HG03432 (cell line): Measurements from ENCODE around the gene ASS1.
"Not testable (repeated sequence)": the region's sequence is repeated elsewhere in the genome, so short reads cannot be mapped to it uniquely, and the experiment has no call there.

Source experiments
- ATAC-seq: cut with Tn5 transposase; IDR thresholded peaks from one replicate; pipeline ENCODE4 v1.9.1; 2021; ENCODE audit warnings: mild to moderate bottlenecking, moderate library complexity; ENCODE audit not compliant: unreplicated experiment

Gene ASS1

GRCh38 chr9:130444565-130445221 is at the start of gene ASS1:
Gene ASS1 (plus strand): TSS chr9:130444961. CDS start chr9:130452229, 7,268 bp downstream.
- ATAC-seq, result peak; percentile 44

DNA sequence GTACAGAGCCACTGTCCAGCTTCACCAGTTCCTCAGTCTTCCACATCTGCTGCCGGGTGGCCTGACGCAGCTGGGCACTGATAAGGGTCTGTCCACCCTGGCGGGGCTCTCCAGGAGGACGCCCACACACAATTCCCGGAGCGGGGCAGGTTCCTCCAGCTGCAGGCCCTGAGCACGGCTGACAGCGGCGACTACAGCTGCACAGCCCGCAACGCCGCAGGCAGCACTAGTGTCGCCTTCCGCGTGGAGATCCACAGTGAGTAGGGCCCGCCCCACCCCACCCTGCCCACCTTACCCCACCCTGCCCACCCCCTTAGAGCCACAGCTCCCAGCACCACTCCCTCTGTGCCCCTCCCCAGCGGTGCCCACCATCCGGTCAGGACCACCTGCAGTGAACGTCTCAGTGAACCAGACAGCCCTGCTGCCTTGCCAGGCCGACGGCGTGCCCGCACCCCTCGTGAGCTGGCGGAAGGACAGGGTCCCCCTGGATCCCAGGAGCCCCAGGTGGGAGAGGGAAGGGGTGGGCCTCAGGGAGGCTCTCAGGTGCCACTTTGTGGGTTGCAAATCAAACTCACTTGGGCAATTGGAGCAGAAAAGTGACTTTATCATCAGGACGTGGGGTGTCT is 48.8 kb upstream of the ASS1 start:
- ATAC-seq, result no peak

GRCh38 chr9:130396581-130396980 is 48.2 kb upstream of the ASS1 start:
- no peak for ATAC-seq

DNA sequence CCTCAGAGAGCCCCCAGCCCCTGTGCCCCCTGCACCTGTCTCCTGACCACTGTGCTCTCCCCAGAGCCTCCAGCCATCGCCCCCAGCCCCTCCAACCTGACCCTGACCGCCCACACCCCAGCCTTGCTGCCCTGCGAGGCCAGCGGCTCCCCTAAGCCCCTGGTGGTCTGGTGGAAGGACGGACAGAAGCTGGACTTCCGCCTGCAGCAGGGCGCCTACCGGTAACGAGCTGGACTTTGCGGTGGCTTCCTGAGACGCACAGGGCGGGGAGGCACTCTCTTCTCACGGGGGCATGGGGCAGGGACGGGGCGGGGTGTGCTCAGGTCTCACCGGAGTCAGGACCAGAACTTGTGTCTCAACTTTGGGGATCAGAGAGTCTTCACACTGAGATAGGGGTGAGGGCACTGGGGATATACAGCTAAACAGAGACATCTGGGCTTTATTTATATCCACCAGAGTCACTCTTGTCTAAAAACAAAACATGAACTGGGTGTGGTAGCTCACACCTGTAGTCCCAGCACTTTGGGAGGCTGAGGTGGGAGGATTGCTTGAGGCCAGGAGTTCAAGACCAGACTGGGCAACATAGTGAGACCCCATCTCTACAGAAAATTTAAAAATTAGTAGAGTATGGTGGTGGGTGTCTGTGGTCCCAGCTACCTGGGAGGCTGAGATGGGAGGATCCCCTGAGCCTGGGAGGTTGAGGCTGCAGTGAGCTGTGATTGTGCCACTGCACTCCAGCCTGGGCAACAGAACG is 46.1 kb upstream of the ASS1 start:
- ATAC-seq, result no peak

GRCh38 chr9:130399768-130400167 is 45.0 kb upstream of the ASS1 start:
- no peak for ATAC-seq

DNA sequence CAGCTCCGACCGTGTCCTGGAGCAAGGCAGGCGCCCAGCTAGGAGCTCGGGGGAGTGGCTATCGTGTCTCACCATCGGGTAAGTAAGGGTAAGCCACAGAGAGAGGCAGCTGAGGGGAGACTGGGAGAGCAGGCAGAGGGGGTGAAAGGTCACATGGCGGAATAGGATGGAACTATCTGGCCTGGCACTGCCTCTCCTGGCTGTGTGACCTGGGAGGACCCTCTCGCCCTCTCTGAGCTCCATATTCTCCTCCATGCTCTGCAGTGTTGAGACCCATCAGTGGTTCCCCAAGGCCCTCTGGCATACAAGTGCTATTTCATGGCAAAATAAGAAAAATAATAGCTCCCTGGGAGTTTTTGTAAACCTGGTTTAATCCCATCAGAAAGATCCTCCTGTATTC is 43.9 kb upstream of the ASS1 start:
- no peak for ATAC-seq

DNA sequence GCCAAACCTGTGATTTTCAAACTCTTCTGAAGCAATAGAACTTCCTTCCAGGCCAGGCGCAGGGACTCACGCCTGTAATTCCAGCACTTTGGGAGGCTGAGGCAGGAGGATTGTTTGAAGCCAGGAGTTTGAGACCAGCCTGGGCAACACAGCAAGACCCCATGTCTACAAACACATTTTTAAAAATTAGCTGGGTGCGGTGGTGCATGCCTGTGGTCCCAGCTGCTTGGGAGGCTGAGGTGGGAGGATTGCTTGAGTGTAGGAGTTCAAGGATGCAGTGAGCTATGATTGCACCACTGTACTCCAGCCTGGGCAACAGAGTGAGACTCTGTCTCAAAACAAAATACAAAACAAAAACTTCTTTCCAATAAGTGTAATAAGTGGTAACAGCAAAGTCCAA is 43.0 kb upstream of the ASS1 start:
- not testable (repeated sequence) for ATAC-seq

DNA sequence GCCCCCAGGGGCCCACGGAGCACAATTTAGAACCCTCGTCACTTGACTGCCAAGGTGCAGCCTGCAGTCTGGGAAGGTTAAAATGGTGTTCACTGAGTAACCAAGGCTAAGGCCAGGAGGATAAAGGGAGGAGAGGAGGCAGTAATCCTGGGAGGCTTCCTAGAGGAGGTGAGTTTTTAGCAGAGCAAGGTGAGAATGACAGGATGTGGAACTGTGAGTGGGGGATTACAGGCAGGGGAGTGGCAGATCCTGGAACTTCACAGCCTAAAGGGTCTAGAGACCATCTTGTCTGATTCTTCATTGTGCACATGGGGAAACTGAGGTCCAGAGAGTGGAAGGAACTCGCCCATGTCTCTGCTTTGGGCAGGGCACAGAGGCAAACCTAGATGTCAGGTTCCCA is 42.5 kb upstream of the ASS1 start:
- ATAC-seq, result no peak

DNA sequence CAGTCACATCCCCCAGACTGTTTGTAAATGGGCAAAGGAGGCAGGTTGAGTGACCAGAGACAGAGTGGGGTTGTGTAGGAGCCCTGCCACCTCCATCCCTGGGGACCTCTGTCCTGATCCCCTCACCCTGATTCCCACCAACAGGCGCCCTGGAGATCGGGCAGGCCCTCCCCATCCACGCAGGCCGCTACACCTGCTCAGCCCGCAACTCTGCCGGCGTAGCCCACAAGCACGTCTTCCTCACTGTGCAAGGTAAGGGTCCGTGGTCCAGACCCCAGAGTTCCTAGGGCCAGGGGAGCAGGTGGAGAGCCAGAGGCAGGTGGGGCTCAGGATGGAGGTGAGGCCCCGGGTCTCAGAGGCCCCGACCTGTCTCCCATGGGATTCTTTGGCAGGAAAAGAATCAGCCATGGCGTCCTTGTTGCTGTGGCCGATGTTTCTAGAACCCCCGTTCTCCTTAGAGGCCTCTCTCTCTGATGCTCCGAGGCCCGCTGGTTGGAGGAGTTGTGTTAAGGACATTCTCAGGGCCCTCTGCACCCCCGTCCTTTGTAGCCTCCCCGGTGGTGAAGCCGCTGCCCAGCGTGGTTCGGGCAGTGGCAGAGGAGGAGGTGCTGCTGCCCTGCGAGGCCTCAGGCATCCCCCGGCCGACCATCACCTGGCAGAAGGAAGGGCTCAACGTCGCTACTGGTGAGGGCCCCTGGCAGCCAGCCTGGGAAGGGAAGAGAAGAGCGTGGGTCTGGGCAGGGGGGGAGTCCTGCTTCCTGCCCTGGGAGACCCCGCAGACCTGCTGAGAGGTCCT is 41.9 kb upstream of the ASS1 start:
- no peak for ATAC-seq

DNA sequence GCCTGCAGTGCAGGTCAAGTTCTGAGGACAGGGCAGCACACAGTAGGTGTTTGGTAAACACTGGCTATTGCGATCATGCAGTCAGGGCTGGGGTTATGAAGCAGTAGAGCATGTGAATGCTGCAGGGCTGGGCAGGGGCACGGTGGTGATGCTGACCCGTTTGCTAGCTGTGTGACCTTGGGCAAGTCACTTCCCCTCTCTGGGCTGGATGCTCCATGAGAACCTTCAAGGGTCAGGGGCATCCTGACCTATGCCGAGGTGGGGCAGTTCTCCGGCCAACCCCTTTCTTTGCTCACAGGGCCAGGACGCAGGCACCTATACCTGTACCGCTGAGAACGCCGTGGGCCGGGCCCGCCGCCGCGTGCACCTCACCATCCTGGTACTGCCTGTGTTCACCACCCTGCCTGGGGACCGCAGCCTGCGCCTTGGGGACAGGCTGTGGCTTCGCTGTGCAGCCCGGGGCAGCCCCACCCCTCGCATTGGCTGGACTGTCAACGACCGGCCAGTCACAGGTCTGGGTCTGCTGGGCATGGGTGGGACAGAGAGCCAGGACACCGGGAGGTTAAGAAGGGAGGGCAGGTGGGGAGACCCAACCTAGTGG is 39.0 kb upstream of the ASS1 start:
- ATAC-seq, result no peak

DNA sequence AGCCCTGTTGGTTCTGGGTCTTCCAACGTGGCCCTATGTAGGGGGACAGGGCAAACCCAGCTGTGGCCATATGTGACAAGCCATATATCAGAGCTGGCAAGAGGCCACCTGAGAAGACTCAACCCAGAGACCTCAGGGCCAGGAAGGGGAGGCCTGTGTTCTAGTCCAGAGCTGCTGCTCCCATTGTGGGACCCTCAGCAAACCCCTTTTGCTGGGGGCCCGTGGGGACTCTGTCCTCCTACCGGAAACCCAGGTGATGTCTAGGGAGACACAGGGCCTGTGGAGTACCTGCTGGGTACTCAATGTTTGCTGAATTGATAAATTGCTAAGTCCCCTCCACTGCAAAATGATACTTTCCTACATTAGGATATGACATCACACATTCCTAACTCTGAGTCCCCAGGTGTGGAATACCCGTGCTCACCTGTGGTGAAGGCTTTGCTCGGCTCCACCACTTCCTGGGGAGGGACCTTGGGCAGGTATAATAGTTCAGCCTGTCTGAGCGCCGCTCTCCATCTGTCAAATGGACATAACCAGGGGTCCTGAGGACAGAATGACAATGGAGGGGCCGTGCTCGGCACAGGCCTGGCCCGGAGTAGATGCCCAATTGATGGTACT is 38.4 kb upstream of the ASS1 start:
- ATAC-seq, result no peak

- no peak for ATAC-seq
Measured at GRCh38 chr9:130407916-130408663, 36.7 kb upstream of the ASS1 start.

- ATAC-seq, result no peak
Measured at GRCh38 chr9:130408669-130409068, 36.1 kb upstream of the ASS1 start.

DNA sequence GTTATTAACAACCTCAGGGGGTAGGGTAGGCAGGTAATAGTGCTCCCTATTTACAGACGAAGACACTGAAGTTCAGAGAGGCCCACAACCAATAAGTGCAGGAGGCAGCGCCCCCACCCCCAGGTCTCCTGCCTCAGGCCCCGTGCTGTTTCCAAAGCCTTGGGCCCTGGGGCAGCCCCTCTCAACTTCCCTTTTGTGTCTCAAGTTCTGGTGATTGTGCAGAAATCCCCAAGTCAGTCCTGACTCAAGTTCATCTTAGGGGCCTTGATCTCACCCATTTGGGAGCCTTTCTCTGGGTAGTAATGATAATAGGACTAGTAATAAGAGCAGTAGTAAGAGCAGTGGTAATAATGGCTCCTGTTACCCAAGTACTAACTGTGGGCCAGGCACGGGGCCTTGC is 35.5 kb upstream of the ASS1 start:
- no peak for ATAC-seq

DNA sequence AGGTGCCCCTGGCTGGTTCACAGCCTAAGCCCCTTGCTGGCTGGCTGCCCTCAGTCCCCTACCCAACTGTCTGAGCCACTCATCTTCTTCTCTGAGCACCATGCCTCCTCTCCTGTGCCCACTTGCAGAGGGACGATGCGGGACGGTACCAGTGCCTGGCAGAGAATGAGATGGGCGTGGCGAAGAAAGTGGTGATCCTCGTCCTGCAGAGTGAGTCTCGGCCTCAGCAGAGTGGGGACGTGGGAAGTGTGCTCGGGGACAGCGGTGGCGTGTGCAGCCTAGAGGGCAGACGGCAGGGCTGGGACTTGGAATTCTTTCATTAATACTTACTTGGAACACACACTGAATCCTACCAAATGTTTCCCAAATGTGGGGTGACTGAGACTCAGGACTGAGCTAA is 34.3 kb upstream of the ASS1 start:
- ATAC-seq, result no peak

GRCh38 chr9:130411566-130411915 is 33.2 kb upstream of the ASS1 start:
- ATAC-seq, result no peak

DNA sequence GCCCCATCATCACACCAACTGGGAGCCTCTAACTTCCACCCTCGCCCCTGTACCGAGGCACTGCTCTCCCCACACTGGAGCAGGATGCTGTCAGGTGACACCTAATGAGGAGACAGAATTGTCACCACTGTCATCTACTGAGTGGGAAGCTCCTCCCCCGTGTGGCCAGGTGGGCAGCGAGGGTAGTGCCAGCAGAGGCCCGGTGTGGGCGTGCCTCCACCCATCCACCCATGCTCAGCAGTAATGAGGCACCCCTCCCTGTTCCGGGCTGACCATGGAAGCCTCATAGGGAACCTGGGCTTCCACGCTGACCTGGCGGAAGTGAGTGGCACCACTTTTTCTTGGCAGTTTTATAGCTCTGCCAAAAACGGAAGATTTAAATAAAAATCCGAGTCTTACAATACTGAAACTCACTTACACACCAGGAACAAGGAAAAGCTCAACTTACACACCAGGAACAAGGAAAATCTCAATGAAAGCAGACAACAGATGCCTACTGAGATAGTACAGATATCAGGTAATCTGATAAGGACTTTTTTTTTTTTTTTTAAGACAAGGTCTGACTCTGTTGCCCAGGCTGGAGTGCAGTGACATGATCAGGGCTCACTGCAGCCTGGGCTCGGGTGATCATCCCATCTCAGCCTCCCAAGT is 30.6 kb upstream of the ASS1 start:
- ATAC-seq, result no peak

DNA sequence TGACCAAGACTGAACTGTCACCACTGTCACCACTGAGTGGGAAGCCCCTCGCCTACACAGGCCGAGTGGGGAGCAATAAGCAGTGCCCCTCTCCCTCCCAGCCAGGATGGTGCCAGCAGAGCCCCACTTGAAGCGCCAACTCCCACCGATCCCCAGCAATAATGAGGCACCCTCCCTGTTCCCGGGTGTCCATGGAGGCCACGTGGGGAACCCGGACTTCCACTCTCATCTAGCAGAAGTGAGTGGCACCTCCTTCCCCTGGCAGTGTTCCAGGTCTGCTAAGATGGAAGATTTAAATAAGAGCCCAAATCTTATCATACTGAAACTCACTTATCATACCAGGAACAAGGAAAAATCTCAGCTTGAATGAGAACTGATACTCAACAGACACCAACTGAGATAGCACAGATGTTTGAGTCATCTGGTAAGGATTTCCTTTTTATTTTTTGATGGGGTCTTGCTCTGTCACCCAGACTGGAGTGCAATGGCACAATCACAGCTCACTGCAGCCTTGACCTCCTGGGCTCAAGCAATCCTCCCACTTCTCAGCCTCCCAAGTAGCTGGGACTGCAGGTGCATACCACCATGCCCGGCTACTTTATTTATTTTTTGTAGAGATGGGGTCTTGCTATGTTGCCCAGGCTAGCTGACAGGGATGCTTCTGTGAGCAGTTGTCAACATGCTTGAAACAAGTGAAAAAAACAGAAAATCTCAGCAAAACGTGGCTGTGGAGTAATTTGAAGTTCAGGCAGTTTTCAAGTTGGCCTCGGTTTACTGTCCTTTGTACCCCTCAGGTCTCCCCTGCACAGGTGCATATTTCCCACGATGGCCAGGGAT is 29.6 kb upstream of the ASS1 start:
- no peak for ATAC-seq

DNA sequence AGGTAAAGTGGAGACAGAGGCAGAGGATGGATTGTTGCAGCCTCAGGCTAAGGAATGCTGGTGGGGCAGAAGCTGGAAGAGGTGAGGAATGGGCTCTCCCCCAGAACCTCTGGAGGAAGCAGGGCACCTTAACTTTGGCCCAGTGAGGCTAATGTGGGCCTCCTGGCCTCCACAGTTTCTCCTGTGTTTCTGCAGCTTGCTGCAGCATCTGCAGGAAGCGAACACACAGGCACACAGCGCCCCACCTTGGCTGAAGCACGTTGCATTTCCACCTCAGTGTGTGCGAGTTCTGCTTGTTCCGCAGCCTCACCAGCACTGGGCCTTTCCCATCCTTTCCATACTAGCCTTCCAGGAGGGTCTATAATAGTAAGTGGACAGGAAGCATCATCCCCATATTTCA is 27.2 kb upstream of the ASS1 start:
- no peak for ATAC-seq
